ENCODE results near the gene LAMB4.

GRCh38 chr7:108076156-108076555, 54.0 kb downstream of the LAMB4 start:
- no peak for TF ChIP-seq CTCF (IDR thresholded peaks at IDR 0.05; ENCODE audit: insufficient read depth, low read length)
- no peak for TF ChIP-seq POLR2AphosphoS5 (IDR thresholded peaks at IDR 0.05; ENCODE audit: low read depth)
- no peak for TF ChIP-seq REST (IDR thresholded peaks at IDR 0.05; ENCODE audit: insufficient replicate concordance, low read depth)
- TF ChIP-seq GABPA (IDR thresholded peaks at IDR 0.05; ENCODE audit: low read depth), result no peak
